ENCODE results near the gene ARHGEF17. TPM values are rescaled to one million over a fixed set of nuclear protein-coding genes. Genes with fewer than 3 reads are reported as not detected.

ARHGEF17 gene
- total RNA-seq, 1 donor from 2014 or later: 19.9 TPM

DNA sequence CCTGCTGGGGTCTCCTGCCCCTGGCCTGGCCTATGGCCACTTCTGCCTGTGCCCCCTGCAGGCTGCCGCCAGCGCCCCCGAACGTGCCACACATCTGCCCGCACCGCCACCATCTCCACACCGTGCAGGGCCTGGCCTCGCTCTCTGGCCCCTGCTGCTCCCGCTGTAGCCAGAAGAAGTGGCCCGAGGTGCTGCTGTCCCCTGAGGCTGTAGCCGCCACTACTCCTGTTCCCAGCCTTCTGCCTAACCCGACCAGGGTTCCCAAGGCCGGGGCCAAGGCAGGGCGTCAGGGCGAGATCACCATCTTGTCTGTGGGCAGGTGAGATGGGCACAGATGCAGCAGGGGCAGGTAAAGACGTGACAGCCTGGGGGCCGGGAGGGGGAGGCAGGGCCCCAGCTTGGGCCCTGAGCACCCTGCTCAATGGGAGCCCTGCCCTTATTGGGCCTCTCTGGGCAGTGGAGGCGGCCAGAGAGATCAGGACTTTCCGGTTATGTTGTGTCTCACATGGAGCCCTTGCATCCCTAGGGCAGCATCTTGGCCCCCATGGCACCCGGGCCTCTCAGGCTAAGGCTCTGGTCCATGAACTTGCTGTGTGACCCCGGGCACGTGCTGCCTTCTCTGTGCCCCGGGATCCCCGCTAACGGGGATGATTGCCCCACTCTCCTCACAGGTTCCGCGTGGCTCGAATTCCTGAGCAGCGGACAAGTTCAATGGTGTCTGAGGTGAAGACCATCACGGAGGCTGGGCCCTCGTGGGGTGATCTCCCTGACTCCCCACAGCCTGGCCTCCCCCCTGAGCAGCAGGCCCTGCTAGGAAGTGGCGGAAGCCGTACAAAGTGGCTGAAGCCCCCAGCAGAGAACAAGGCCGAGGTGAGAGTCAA is 86.6 kb downstream of the ARHGEF17 start:
- peaks cover 18% of the 10 kb centered on the region for H4K20me1 ChIP-seq (ENCODE audit: low read depth)
- H3K27ac Mint-ChIP-seq: peak overlapping the region; percentile 69
- DNase-seq (ENCODE audit: low spot score): no peak
- peaks cover 4% of the 10 kb centered on the region for H3K36me3 Mint-ChIP-seq
- H3K4me1 ChIP-seq: no peaks in the 10 kb centered on the region
- H3K4me3 Mint-ChIP-seq: peak overlapping the region; percentile 27
- no peaks in the 10 kb centered on the region for H3K9me3 ChIP-seq (ENCODE audit: low read depth)
- H3F3A ChIP-seq (ENCODE audit: low read depth): no peaks in the 10 kb centered on the region
- H3K27me3 Mint-ChIP-seq (ENCODE audit: insufficient read depth, low read depth): peaks cover 12% of the 10 kb centered on the region
- H2AFZ ChIP-seq (replicated peaks): no peak overlapping the region
- no peak overlapping the region for H3K9ac ChIP-seq
- H3K79me2 ChIP-seq (ENCODE audit: low read depth): no peaks in the 10 kb centered on the region
- H3K9me3 Mint-ChIP-seq: no peaks in the 10 kb centered on the region
- no peak overlapping the region for H3K27ac ChIP-seq
- no peak overlapping the region for H3K4me2 ChIP-seq
- no peak for TF ChIP-seq CTCF (IDR thresholded peaks at IDR 0.05)
- no peak for TF ChIP-seq EZH2 (IDR thresholded peaks at IDR 0.05)
- TF ChIP-seq EZH2phosphoT487 (IDR thresholded peaks at IDR 0.05): no peak
- no peak overlapping the region for H3K4me3 ChIP-seq
- peaks cover 17% of the 10 kb centered on the region for H3K4me1 Mint-ChIP-seq
- no peaks in the 10 kb centered on the region for H3K36me3 ChIP-seq
- H3K27me3 ChIP-seq: no peaks in the 10 kb centered on the region

DNA sequence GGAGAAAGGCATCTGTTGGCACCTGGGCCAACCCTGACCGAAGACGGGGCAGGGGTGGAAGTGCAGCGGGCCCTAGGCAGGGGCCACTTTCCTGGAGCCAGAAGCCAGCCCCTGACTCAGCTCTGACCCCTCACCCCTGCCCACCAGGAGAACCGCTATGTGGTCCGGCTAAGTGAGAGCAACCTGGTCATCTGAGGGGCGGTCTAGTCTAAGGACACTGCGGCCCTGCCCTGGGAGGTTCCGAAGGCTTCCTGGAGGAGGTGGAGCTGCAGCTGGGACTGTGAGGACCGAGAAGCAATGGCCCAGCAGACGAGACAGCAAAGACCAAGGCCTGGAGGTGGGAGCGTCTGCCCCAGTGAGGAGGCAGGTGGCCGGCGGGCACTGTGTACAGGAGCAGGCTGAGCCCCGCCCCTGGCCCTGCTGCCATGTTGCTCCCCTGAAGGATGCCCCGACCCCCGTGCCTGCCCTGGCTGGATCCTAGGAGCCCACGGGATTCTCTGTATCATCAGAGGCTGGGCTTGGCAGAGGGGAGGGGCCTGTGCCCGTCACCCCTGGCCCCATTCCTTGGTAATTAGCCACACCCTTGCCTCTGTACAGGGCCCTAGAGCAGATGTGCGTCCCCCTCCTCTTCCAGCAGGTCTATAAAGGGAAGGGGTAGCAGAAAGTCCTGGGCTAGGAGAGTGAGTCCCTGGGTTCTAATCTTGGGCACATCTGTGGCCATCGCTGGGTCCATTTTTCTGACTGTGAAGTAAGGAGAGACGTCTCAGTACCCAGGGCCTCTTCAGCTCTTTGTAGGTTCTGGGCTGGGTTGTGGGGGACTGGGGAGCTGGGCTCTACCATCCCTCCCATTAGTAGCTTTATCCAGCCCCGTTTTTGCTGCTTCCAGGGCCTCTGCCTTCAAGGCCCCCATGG is 87.5 kb downstream of the ARHGEF17 start:
- Mint-ChIP-seq H3K4me3 (no peak overlapping the region), H3K4me1 (peaks cover 17% of the 10 kb centered on the region), H3K36me3 (peaks cover 4% of the 10 kb centered on the region), H3K27me3 (ENCODE audit: insufficient read depth, low read depth) (peaks cover 9% of the 10 kb centered on the region), H3K27ac (peak overlapping the region; percentile 84), H3K9me3 (no peaks in the 10 kb centered on the region)
- H4K20me1 ChIP-seq (ENCODE audit: low read depth): peaks cover 9% of the 10 kb centered on the region
- H3K27me3 ChIP-seq: no peaks in the 10 kb centered on the region
- H3K79me2 ChIP-seq (ENCODE audit: low read depth): no peaks in the 10 kb centered on the region
- peaks cover 4% of the 10 kb centered on the region for H3F3A ChIP-seq (ENCODE audit: low read depth)
- H3K36me3 ChIP-seq: no peaks in the 10 kb centered on the region
- H2AFZ ChIP-seq (replicated peaks): no peak overlapping the region
- TF ChIP-seq EZH2 (IDR thresholded peaks at IDR 0.05): no peak
- TF ChIP-seq EZH2phosphoT487 (IDR thresholded peaks at IDR 0.05): no peak
- TF ChIP-seq CTCF (IDR thresholded peaks at IDR 0.05): no peak
- no peak overlapping the region for H3K4me3 ChIP-seq
- H3K9ac ChIP-seq: no peak overlapping the region
- peaks cover 7% of the 10 kb centered on the region for H3K4me1 ChIP-seq
- no peaks in the 10 kb centered on the region for H3K9me3 ChIP-seq (ENCODE audit: low read depth)
- DNase-seq (ENCODE audit: low spot score): no peak
- H3K27ac ChIP-seq: no peak overlapping the region
- H3K4me2 ChIP-seq: no peak overlapping the region

- H3K4me3 Mint-ChIP-seq: no peak overlapping the region
- Histone ChIP-seq H2AFZ (replicated peaks) (no peak overlapping the region), H3K4me1 (peaks cover 10% of the 10 kb centered on the region), H3K27me3 (no peaks in the 10 kb centered on the region), H3K79me2 (ENCODE audit: low read depth) (no peaks in the 10 kb centered on the region), H3K4me3 (no peak overlapping the region), H3K36me3 (no peaks in the 10 kb centered on the region), H3K9ac (no peak overlapping the region), H3K4me2 (no peak overlapping the region), H3F3A (ENCODE audit: low read depth) (peaks cover 11% of the 10 kb centered on the region), H3K27ac (no peak overlapping the region), H3K9me3 (ENCODE audit: low read depth) (no peaks in the 10 kb centered on the region), H4K20me1 (ENCODE audit: low read depth) (peaks cover 7% of the 10 kb centered on the region)
- peaks cover 10% of the 10 kb centered on the region for H3K27me3 Mint-ChIP-seq (ENCODE audit: insufficient read depth, low read depth)
- H3K27ac Mint-ChIP-seq: peak overlapping the region; percentile 84
- no peaks in the 10 kb centered on the region for H3K9me3 Mint-ChIP-seq
- H3K4me1 Mint-ChIP-seq: peaks cover 17% of the 10 kb centered on the region
- peaks cover 4% of the 10 kb centered on the region for H3K36me3 Mint-ChIP-seq
- TF ChIP-seq EZH2phosphoT487 (IDR thresholded peaks at IDR 0.05) (no peak), CTCF (IDR thresholded peaks at IDR 0.05) (no peak), EZH2 (IDR thresholded peaks at IDR 0.05) (no peak)
- DNase-seq (ENCODE audit: low spot score): no peak
Measured at GRCh38 chr11:73396251-73396930, 88.3 kb downstream of the ARHGEF17 start.

All from neural progenitor cell (in vitro differentiated cells).